EL (cell line): ENCODE data around the gene TROAP.

Experiments used
- DNase-seq: peaks from one replicate; pipeline ENCODE4 v3.0.0-alpha.2; 2016

Gene TROAP

DNA sequence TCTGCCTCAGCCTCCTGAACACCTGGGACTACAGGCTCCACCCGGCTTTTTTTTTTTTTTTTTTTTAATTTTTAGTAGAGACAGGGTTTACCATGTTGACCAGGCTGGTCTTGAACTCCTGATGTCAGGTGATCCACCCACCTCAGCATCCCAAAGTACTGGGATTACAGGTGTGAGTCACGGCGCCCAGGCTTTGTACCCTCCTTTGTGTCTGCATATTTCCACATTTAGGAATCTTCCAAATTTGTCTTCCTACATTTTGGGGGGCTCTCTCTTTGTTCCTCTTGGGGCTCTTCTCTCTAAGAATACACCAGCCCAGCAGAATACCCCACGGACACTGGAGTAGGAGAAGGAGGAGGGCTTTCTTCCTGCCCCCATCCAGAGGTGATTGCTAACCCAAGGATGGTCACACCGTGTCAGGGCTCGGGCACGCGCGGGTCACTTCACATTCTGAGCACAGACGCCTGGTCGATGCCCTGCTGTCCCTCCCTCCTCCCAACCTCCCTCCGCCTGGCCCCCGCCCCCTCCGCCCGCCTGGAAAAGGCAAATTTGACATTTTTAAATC, 21.5 kb downstream of the TROAP start:
- DNase-seq = no peak

DNA sequence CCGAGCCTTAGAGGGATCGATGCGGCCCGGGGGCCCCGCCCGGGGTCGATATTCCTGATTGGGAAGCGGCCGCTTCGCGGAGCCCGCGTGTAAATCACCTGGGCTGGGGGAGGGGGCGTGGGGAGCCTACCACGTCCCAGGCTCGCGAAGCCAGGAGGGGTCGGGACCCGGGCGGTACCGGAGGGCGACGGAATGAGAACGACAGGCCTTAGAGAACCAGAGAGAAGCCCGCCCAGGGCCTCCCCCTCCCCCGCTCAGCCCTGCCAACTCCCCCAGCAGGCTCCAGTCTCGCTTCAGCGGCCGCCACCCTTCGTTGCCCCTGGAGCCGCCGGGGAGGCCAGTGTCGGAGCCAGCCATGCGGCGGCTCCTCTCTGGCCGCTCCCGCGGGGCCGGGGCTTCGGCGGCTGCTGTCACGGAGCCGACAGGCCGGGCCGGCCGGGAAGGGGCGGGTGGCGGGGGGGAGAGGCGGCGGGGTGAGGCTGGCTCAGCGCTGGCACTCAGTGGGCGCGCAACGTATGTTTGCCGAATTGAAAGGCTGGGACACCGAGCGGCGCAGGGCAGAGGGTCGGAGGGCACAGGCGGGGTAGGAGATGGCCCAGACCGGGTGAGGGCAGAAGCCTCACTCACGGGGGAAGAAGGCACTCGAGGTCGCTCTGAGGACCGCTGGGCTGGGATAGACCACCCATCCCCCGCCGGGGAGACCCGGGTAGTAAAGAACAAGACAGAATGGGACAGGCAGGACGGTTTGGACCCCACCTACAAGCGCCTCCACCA, 22.2 kb downstream of the TROAP start:
- DNase-seq = no peak

DNA sequence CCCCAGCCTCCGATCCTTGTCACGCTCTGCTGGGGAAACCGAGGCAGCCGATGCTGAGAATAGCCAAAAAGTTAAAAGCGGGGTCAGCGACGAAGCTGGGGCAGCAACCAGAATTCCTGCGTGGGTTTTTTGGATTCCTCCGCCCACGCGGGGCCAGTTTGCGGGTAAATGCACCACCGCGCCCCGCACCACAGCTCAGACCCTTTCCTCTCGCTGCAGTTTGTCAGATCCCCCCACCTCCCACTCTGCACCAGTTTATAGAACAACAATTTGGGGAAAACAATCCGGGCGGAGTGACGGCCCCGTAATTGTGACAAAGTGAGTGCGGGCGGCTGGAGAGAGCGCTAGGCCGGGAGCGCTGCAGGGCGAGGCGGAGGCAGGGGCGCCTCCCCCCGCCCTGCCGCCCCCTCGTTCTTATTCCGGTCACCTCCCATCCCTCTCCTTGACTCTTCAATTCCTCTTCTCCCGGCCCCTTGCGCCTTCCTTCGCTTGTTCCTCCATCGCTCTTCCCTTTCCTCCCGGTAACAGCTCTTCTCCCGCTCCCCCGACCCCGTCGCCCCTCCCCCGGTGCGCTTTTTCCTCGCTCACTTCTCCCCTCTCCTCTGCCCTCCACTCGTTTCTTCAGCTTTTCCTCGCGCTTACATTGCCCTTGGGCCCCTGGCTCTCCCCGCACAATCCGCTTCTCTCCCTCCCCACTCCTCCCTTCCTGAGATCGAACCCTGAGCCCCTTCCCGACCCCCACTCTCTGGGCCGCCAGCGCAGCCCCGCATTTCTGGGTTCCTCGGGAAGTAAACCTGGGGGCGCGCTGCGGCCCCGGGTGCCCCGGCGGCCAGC, 23.0 kb downstream of the TROAP start:
- no peak for DNase-seq

DNA sequence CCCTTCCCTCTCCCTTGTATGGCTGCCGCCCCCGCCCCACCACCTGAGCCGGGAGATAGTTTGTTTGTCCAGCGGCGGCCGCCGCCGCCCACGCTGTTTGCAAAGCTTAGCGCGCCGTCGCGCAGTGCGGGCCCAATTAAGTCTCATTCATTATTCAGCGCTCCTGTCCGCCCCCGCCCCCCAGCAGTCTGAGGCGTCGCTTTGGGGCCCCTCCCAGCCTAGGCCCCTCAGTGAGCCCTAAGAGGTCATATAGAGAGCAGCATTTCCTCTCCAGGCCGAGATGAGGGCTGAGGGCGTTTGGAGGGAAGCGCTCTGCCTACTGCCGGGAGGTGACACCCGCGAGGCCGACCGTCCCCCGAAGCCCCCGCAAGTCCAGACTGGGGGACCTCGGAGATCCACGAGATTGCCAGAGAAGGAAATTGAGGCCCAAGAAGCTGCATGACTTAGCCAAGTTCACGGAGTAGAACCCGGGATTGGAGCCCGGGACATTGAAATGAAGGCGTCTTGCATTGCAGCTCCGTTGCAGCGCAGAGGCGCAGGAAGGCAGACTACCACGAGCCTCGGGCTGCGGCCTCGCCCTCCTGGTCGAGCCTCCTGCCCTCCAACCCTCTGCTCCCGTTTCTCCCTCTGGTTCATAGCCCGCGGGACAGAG, 23.7 kb downstream of the TROAP start, which contains the start of gene DNAJC22:
TSS of gene DNAJC22 (plus strand) at position 230 of the 652 bp plus-strand sequence. CDS start 1,985 bp downstream, outside the sequence.
- no peak for DNase-seq

DNA sequence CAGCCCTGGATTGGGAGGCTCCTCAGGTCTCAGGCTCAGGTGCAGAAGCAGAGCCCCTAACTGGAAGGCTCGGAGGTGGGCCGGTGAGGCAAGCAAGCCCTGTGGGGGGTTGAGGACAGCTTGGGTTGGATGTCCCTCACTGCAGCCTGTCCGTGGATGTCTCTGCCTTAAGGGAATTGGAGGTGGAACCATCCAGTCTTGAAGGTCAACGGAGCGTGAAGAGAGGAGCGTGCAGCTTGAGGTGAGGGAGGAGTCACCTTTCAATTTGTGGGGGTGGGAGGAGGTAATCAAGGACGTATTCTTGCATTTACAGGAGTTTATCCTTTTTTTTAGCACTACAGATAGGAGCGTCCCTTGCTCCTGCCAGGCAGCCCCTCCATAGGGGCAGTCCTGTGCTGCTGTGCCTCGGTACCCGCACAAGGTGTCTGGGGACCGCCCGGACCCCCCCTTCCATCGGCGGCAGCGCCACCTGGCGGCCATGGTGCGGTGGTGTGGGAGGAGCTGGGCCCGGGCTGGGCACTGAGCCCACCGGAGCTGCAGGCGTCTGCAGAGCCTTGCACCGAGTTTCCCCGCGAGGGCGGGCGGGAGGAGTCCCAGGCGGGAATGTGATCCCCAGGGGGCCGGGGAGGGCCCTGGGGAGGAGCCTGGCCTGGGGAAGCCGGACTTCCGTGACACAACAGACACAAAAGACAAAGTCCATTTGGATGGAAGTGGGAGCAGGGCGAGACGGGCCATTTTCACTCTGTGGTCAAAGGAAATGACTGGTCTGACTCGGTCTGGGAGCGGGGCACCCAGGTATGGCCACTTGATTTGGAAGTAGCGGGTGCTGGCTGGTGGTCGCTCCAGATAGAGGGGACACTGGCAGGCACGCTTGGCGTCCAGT, 24.5 kb downstream of the TROAP start:
- peak; percentile 93 for DNase-seq

GRCh38 chr12:49348781-49349180, 25.7 kb downstream of the TROAP start:
- no peak for DNase-seq

DNA sequence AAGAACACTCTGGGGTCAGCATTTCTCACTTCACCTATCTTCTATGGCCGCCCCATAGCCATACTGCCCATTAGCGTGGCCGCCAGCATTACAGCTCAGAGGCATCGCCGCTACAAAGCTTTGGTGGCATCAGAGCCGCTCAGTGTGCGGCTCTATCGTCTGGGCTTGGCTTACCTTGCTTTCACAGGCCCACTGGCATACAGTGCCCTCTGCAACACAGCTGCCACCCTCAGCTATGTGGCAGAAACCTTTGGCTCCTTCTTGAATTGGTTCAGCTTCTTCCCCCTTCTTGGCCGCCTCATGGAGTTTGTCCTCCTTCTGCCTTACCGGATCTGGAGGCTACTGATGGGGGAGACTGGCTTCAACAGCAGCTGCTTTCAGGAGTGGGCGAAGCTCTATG, 26.2 kb downstream of the TROAP start:
- DNase-seq = no peak

DNA sequence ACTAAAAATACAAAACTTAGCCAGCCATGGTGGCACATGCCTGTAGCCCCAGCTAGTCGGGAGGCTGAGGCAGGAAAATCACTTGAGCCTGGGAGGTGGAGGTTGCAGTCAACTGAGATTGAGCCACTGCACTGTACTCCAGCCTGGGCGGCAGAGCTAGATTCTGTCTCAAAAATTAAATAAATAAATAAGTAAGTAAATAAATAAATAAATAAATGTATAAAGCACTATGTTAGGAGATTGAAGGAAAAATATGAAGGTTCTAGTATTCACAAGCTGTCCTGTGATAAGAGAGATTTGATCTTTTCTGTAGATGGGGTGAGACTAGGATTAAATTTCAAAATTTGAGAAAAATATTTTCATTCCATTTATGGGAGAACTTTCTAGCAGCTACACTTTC, 29.3 kb downstream of the TROAP start:
- no peak for DNase-seq

GRCh38 chr12:49355913-49356312, 32.9 kb downstream of the TROAP start:
- no peak for DNase-seq

DNA sequence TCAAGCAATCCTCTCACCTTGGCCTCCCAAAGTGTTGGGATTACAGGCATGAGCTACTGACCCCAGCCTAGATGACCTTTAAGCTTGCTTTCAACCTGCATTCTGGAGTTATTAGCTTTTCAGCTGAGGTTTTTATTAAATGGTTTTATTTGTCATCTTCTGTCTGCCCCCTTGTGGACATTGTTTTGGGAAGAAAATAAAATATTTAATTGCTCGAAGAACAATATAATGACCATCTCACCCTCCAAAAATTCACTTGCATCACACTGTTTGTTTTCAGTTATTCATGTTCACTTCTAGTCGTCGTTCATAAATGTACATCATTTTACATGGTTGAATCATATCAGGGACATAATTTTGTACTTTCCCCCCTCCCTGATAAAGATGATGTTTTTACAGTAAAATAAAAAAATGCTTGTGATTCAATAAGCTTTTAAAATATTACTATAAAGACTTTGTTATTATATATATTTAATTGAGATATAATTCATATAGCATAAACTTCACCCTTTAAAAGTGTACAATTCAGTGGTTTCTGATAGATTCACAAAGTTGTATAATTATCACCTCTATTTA, 34.1 kb downstream of the TROAP start:
- DNase-seq = peak; percentile 72

DNA sequence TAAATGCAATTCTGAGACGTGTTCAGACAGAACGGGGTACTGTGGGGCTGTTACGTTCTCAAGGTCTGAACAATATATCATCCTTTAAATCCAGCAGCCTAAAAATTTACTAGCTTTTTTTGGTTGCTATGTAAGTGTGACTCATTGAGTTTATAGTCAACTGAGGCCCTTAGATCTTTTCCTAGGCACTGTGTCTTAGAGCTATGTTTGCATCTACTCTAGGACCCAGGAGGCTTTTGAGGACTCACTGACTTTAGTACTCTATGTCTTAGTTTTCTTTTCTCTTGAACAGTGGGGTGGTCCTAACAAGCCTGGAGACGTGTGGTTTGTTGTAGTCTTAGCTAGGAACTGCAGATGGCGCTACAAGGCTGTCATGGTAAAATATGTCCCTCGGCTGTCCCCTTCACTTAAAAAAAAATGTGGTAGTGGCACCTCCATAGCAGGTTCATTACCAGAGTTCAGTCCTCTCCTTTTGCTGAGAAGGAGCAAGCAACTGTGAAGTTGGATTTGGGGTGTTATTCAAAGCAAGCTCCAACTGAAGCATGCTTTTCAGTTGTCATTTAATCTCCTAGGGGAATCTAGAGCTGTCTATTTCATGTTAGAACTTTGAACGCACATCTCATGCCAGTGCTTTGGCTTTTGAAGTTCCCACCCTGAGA, 35.6 kb downstream of the TROAP start:
- peak; percentile 72 for DNase-seq

DNA sequence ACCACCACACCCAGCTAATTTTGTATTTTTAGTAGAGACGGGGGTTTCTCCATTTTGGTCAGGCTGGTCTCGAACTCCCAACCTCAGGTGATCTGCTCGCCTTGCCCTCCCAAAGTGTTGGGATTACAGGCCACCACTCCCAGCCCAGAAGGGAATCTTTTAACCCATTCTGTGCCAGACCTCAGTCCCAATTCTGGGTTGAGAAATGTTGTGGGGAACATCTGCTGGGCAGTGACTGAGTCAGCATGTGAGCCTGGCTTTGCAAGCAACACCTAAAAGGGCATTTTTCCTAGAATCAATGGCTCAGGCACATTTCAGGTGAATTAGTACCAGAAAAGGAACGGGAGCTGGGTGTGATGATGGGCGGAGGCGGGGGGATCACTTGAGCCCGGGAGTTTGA, 36.6 kb downstream of the TROAP start:
- no peak for DNase-seq

DNA sequence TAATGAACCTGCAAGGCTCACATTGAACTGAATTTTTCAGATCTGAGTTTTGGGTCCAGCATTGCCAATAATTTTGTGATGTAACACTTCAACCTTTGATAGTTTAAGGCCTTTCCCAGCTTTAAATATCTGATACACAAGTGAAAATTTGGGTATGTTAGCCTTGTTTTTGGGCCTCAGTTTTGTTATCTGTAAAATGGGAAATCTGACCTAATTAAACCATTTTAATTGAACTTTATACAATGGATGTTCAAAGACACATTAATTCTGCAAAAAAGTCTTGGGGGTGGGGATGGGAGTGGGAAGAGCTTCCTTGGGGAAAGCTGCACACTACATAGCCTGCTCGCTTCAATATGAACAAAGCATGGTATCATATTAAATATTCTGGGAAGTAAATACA, 39.0 kb downstream of the TROAP start:
- DNase-seq = no peak

DNA sequence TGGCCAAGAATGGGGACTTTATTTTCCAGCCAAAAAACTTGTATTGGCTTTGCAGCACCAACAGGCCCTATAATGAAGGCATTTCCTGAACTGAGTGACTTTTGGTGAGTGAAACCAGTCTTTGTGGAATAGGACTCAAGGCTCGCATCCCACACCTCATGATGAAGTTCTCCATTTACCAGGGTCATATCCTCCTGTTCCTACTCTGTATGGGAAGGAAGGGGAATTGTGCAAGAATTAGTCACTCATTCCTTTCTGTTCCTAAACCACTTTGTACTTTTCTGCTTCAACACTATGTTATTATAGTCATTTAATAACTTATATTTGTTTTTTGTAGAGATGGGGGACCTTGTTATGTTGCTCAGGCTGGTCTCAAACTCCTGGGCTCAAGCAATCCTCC, 41.9 kb downstream of the TROAP start:
- peak; percentile 79 for DNase-seq

DNA sequence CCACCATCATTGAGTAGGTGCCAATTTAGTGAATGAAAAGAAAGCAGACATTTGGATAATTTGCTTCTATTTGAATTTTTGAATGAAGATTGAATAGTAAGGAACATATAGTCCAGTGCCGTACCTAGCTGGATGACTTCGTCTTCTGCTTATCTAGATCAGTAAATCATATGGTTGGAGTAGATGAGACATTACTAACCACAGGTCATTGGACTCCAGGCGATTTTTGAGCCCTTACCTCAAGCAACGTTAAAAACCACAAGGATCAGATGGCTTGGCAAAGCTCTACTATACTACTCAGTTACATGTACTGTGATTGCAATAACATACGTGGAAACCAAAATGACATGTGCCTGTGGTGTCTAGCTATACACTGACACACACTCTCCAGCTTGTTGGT, 42.5 kb downstream of the TROAP start:
- DNase-seq = peak; percentile 72

DNA sequence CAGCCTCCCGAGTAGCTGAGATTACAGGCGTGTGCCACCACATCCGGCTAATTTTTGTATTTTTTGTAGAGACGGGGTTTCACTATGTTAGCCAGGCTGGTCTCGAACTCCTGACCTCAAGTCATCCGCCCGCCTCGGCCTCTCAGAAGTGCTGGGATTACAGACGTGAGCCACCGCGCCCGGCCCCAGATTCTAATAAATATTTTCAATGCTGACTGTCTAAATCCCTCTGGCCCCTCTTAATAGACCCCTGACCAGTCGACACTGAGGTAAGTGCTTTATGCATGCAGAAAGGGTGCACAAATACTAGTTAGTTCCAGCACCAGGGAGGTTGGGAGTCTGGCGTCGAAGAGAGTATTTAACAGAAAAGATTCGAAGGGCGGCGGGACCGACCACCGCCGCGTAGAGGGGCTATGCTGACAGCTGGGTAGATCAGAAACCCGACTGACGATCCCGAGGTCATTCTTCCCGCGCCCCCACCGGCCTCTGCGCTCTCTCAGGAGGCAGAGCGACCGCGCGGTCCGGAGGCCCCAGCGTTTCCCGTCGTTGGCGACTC, 43.1 kb downstream of the TROAP start:
- peak; percentile 10 for DNase-seq

DNA sequence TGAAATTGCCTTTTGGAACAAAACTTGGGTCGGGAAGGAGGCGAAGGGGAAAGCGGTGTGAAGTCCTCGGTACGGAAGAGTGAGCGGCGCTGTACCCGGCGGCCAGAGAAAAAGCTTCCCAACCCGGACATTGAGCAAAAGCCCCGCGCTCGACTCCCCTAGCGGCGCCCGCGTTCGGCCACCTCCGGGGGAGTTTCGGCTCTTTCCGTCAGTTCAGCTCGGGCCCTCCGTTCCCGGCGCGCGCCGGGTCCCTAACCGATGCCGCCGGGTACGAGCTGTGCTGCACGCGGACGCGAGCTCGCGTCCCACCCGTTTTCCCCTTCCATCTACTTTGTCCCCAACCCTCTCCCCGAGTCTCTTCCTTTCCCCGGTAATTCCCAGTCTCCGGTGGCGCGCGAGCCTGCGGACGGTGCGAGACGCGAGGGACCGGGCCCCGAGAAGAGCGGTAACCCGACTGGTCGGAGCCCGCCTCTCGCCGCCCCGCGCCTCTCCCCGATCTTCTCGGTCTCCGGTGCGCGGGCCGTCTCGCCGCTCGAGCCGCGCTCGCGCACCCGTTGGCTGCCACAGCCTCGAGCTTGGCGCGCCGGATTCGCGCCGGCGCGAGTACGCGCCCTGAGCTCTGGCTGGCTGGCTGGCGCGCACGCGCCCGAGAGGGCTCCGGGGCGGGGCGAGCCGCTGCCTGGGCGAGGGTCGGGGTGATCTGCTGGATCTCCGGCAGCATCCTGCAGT, 43.8 kb downstream of the TROAP start:
- DNase-seq = peak; percentile 96

DNA sequence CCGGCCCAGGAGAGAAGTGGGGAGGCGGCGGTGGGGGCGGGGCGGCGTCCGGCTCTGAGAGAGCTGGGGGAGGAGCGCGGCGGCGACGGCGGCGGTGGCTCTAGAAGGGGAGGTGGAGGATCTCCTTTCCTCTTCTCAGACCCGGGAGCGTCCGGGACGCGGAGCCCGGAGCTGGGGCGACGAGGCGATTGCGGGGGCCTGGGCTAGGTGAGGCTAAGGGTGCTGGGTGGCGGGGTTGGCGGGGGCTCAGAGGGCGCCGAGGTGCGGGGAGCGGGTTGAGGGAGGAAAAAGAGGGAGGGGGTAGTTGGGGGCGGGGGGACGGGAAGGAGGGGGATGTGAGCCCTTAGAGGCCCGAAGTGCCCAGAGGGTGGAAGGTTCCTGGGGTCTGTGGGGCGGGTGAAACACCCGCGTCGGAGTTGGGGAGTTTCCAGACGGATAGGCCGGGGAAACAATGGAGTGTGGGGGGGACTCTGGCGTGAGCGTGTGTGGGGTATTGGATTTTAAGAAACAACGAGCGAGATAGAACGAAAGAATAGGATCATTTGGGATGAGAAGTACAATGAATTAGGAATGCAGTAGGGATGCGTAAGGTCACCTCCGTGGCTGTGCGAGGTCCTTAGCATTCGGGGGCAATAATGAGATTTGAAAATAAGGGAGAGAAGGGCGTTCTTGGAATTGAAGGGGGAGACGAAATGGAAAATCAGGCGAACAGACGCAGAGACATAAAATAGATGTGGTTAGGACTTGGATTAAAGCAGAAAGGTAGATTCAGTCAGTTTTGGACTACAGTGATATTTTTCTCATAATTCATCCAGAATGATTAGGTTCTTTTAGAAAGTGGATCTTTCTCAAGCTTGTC, 44.6 kb downstream of the TROAP start, which contains the start of gene SPATS2:
TSS of gene SPATS2 (plus strand) at position 82 of the 859 bp plus-strand sequence. CDS start 93,551 bp downstream, outside the sequence.
- peak; percentile 42 for DNase-seq

GRCh38 chr12:49368240-49368600, 45.2 kb downstream of the TROAP start:
- no peak for DNase-seq
